Skin of body (tissue), 2 donors: ENCODE measurements around the gene FAU. TPM values are rescaled to one million over a fixed set of nuclear protein-coding genes. Genes with fewer than 3 reads are reported as not detected.

Experiments used
- DNase-seq: peaks from one replicate; lab custom pipeline; 2025; lab: John Stamatoyannopoulos, UW
- total RNA-seq: library from RNA; depleted of rRNA; stranded (reverse); fragments of >200 nt; gene quantifications from one replicate; pipeline ENCODE4 v1.2.3, GENCODE V29; 2014

The FAU gene
- total RNA-seq, 1 donor from 2014 or later, result 353 TPM

DNA sequence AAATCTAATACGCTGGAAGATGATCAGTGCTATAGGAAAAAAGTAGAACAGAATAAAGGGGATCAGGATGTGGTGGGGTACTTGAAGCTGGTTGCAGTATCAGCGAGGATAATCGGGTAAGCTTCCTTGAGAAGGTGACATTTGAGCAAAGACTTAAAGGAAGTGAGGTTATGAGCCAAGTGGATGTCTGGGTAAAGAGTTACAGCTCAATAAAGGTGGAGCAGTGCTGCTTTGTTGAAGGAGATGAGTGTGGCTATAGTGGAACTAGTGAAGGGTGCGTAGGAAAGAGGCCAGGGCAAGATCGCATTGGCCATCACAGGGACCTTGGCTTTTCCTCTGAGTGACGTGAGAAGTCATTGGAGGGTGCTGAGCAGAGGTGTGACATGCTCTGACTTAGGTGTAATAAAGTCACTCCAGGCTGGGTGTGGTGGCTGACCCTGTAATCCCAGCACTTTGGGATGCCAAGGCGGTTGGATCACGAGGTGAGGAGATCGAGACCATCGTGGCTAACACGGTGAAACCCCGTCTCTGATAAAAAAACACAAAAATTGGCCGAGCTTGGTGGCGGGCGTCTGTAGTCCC, 14.7 kb upstream of the FAU start:
- no peak for DNase-seq

DNA sequence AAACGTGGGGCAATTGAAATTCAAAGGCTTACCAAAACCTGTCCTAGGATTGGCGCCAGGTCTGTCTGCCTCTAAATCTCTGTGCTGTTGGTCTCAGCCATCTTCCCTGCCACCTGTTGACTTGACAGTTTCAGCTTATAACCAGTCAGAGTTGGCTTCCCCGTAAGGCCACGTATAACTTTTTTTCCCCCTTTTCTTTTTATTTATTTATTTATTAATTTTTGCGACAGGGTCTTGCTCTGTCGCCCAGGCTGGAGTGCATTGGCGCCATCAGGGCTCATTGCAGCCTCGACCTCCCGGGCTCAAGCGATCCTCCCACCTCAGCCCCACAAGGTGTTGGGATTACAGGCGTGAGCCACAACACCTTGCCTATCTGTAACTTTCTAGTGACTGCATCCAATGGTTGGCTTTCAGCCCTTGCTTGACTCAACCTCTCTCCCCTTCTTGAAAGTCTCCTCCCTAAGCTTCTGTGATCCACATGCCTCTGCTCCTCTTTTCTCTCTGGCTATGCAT, 13.8 kb upstream of the FAU start:
- no peak for DNase-seq

DNA sequence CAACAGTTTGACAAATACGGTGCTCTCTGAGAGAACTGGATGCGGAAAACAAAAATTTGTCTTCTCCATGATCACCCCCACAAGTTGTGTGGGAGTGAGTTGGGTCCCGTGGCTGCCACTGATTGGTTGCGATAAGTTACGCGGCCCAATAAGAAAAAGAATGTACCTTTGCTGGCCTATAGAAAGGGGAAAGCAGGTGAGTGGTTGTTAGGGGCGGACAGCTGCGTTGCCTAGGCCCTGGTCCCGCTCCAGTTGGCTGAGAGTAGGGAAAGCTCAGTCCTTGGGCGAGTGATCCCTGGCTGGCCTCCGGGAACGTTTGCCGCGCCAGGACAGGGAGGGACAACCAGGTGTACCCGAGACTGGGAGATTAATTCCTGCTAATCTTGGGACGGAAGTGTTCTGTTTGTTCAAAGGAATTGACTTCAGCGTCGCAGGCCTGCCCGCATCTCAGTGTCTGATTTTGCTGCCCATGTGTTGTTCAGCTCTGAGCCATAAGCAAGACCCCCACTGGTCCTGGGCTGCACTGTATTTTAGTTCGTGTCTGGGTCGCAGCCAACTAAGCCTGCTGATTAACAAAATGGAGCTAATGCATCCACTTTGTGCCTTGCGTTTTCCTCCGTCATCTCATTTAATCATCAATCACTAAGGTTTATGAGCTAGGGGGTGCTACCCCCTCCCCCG, 13.2 kb upstream of the FAU start:
- peak; percentile 97 for DNase-seq

DNA sequence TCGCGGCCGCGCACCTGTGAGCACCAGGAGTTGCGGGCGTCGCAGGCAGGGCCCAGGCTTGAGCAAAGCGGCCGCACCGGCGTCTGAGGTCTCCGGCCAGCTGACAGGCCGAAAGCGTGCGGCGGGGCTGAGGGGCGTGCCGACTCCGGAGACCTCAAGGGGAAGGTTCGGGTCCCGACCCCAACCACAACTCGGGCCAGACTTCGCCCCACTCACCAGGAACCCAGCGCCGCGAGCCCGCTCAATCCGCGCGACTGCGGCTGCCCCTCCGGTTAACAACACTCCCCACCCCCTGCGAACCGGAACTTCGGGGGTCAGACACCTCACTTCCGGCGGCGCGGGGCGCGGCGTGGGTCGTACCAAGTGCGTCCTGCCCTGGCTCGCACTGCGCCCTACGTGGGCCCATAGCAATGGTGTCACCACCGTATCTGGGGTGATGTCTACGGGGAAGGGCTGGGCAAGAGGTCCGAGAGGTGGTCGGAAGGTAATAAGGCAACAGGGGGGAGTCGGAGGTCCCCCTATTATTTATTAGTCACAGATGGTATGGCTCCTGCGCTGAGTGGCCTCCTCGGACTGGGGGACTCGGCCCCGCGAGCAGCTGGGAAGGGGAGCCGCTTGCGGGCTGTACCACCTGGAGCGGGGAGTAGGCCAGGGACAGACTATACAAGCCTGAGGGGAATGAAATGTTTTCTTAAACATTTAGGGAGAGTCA, 12.5 kb upstream of the FAU start, which contains the start of gene SYVN1:
Gene SYVN1, minus strand, starts transcription at position 280 of the 712 bp plus-strand sequence. CDS start 918 bp downstream, outside the sequence.
- peak; percentile 97 for DNase-seq

DNA sequence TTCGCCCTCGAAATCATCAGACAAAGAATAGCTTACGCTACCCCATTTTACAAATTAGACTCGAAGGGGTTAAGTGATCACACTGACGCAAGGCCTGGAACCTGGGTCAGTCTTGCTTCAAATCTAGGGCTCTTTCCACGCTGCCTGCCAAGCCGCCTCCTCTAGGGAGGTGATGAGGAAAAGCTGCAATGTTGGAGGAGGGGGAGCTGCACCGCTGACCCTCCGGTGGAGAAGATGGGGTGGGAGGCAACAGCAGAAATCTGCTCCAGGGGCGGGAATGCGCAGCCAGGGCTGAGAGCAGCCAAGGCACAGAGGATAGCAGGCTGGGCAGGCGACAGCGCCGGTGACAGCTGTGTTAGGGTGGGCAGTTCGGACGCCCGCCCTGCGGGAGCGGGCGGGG, 11.8 kb upstream of the FAU start:
- DNase-seq, result peak; percentile 7

DNA sequence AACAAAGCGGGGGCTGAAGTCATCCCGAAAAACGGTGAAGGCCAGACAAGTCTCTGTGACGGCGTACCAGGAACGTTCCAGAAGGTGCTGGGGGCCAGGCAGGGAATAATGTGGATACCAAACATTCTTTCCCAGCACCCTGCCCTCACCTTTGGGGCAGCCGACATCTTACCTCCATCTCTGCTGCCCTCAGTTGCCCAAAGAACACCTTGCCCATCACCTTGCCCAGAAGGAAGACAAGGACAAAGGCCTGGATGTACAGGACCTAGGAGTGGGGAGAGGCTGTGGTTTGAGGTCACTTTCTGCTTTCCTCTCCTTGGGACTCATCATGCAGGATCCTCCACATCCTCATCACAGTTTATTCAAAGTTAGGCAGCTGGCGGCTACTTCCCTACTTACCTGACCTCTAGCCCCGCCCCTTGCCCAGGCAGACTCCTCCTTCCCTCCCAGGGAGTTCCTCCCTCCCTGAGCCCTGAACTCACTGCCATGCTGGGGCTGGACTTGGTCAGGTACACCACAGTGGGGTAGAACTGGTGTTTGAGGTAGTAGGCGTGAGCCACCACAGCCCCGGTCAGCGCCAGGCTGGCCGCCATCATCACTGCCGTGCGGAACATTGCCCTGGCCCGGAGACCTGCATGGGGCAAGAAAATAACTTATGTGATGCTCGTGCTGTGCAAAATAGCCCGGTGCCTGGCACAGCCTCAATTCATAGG, 11.2 kb upstream of the FAU start:
- no peak for DNase-seq

DNA sequence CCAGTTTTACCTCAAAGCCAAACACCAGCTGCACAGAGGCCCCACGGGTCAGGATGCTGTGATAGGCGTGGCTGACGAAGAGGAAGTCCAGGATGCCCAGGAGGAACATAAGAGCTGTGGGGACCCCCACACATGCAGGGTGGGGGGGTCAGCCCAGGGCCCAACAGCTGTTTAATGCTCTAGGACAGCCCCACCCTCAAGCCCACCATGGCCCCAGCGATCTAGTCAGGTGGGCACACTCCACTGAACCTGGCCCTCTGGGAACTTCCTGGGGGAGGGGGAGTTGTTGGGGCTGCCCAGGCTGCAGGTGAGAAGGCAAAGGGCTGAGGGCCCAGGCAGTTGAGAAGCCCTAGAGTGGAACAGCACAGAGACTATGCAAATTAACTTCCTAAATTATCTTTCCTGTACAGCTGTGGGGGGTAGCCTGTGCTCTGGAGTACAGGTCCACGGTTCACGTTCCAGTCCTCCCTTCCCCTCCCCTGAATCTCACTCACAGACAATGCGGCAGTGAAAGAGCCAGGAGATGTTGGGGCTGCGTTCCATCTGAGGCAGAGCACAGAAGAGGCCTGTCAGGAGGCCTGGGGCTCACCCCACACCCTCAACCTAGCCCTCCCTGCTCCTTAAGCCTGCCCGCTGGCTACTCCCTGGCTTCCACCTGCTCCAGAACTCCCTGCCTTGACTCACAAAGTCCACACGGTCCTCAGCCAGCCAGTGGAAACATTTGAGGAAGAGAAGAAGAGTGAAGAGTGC, 10.5 kb upstream of the FAU start:
- DNase-seq, result no peak

DNA sequence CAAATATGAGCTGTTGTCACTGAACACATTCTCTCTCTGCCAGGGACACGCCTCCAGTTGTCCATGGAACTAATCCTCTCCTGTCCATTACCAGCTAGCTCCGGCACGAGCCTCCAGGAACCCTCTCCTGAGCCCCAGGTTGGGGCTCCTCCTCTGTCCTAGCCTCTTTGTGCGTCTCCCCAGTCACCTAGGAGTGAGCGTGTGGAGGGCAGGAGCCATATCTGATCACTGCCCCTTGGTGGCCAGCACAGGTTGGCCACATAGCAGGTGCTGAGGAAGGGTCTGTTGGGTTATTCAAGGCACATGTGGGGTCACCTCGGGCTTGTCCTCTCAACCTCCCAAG, 9.9 kb upstream of the FAU start:
- DNase-seq, result no peak

DNA sequence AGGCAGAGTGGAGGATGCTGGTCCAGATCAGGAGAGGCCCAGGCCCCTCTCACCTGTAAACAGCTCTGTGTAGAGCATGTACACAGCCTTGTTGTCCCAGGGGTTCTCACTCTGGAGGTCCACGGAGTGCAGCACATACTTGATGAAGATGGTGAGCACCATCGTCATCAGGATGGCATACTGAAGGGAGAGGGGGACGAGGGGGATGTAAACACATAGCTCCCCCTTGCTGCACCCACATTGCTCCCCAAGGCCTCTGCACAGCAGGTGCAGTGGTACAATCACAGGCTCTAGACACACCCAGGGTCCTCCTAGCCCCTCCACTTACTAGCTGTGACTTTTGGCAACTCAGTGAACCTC, 9.5 kb upstream of the FAU start:
- DNase-seq, result no peak

DNA sequence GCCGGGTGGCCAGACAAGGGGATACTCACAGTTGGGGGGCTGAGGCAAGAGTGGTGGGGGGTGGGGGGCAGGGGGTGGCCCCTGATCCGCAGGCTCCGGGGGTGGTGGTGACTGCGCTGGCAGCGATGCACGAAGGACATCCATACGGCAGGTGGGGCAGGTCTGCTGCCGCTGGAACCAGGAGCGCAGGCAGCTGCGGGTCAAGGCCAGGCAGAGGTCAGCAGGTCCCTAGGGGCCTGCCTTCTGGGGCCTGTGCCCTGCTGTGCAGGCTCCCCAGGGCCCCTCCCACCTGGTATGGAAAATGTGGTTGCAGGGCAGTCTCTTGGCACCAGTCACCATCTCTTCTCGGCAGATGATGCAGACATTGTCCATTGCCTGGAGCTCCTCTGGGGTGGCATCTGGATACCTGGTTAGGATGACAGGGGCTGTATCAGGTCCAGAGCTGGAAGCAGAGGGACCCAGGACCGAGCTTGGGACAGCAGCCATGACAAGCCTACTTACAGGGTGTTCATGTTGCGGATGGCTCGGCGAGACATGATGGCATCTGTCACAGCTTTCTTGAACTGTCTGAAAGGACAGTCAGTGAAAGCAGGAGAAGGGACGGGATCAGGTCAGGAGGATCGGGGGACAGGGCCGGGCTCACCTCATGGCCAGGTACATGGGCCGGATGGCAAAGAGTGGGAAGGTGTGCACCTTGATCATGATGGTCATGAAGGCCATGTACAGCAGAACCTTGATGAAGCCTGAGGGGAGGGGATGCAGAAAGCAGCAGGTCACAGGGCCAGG, 8.9 kb upstream of the FAU start:
- no peak for DNase-seq

DNA sequence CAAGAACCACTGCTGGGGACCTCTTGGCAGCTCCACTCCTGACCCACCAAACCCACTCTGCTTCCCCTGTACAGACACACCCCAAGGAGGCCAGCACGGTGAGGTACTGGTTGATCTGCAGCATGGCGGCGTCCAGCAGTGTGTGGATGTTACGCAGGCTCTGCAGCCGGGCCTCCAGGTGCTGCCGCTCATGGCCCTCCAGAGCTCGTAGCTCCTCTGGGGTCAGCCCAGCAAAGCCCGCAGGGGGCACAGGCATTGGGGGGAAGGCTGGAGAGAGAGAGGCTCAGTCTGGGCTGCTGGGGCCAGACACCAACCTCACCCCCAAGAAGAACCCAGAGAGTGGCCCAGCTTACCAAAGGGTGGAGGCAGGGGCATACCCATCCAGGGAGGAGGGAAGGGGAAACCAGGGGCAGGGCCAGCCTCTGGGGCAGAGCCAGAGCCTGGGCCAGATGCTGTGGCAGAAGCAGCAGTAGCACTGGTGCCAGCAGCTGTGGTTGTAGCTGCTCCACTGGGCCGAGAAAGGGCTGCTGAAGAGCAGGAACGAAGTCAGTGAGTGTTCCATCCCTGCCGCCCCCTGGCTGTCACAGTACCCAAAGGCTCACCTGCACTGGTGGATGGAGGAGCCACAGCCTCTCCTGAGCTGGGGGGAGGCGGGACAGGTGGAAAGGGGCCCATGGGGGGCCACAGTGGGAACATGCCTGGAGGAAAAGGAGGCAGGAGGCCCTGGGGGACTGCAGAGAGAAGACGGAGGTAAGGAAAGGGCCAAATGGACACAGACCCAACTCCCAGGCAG, 7.9 kb upstream of the FAU start:
- no peak for DNase-seq

DNA sequence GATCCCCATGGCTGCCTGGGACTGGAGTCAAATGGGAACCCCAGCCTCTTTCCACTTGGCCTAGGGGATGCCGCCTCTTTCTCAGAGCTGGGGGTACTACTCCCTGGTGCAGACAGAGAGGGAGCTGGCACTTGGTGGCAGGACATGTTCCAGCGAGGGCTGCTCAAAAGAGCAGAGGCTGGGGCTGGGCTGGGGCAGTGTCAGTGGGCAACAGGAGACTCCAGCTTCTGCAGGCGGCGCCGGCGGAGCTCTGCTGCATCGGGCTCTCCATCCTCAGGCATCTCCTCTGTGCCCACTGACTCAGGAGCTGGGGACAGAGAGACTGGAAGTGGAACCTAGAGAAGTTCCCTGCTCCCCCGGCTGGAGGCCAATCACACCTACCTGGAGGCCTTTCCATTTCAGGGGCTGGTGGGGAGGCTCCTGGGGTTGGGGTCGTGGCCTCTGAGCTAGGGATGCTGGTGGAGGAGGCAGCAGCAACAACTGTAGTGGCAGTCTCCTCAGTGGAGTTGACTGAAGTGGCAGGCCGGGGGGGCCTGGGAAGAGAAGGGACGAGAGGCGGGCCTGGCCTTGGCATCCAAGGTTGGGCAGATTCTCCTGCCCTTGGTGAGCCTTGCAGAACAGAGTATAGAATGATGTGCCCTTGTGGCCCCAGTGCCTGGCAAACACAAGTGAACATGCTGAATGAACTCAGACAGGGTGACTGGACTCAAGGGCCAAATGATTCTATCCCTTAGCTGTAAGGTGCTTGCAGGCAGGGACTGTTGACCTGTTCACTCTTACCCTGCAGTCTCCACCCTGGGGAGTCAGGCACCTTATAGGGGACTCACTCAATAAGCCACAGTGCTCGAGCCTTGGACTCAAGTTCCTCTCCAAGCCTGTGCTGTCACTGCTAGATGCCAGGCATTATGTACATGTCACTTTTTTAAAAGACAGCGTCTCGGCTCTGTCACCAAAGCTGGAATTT, 6.5 kb upstream of the FAU start:
- DNase-seq, result no peak

DNA sequence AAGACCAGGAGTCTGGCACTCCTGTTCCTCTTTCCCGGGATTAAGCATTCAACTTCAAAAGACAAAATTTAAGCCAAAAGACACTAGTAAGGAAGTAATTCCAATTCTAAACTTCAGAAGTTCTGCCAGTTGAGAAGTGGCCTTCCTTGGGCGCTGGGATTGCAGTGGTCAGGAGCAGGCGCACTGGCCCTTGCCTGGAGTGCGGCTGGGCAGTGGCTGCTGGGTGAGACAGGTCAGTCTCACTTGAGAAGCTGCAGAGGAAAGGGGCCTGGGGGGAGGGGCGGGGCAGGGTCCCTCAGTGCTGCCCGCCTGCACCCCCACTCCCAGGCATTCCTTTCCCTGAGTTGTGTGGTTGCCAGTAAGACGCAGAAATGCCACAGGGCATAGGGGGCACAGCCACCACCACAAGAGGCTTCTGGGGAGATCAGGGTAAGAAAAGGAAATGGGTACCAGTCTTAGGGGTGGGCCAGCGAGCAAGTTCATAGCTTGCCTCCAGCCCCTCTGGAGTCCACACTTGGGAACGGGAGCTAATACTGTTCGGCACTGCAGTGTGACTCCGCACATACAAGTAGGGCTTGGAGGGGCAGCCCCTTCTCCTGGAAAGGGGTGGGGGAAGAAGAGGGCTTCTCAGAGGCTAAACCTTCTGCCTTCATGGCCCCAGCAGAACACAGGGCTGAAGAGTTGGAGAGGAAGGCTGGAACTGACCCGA, 5.7 kb upstream of the FAU start:
- DNase-seq, result no peak

DNA sequence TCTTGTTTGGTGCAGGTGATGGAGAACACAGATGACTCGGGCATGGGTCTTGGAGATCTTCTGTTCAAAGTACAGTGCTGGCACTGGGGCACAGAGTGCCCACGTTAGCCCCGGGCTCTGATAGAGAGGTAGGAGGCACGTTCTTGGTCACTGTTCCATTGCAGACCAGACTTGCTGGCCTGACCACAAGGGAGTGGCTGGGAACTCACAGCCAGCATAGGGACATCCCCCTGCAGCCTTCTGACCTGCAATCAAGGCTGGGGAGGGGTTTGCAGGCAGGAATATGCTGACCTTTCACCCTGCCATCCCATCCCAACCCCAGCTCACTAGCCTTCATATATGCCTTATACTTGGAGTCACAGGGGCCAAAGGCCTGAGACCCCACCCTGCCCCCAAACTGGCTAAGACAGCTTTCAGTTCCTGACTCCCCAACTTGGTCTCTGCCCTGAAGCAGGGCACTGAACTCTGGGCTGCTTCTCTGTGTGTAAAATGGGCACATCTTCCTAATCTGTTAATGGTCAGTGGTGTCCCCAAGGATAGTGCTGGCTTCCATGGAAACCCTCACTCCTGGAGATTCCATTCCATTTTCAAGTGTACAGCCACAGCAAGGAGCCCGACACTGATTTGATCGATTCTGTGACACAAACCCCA, 4.8 kb upstream of the FAU start:
- DNase-seq, result no peak

DNA sequence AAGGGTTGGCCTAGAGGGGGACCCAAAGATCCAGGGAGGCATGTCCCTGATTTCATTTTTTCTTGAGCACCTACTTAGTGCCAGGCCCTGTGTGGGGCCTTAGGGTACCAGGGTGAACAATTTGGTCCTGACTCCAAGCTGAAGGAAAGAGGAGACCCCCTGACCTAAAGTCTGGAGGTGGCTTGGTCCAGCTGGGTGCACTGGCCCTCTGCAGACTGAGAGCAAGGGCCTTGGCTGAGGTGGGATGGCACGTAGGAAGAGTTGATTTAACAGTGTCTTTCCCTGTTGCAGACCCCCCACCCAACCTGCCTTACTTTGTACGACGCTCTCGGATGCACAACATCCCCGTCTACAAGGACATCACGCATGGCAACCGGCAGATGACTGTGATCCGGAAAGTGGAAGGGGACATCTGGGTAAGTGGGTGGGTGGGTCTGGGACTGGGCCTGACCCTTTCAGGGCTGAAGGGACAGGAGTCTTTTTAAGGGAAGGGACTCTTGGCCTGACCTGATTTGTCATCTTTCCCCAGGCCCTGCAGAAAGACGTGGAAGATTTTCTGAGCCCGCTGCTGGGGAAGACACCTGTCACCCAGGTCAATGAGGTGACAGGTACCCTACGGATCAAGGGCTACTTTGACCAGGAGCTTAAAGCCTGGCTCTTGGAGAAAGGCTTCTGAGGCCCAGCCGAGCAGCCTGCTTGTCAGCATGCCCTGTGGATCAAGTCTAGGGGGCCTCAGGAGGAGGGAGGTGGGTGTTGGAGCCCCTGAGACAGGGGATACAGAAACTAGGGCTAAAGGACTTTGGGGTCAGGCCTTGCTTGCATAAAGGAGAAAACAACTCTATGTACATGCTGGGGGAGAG, 3.5 kb upstream of the FAU start:
- no peak for DNase-seq

DNA sequence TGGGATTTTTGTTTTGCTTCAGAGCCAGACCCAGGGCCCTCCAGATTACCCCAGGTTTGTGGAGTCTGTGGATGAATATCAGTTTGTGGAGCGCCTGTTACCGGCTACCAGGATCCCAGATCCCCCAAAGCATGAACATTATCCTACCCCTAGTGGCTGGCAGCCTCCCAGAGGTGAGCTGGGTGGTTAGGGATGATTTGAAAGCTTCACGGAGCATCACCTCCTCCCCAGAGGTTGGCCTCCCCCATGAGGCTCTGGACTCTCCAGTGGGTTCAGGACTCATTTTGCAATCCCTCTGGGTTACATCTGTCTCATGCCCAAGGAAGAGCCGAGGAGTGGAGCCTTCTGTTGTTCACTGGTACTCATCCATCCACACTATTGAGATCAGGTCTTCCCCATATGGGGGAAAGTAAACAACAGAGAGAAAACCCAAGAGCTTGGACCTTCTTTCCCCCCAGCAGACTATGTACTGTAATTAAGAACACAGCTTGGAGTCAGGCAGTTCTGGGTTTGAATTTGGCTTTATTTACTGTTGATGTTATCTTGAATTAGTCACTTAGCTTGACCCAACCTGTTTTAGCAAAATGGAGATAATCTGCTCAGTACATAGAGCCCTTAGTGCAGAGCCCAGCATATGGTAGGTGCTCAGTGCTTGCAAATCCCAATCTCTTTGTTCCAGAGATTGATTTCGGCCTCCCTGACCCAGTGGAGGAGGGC, 2.7 kb upstream of the FAU start:
- DNase-seq, result no peak
